HG03039 (cell line): ENCODE data around the gene CCDC92B.
"Not testable (repeated sequence)": the region's sequence is repeated elsewhere in the genome, so short reads cannot be mapped to it uniquely, and the experiment has no call there.

Source experiments
- ATAC-seq: cut with Tn5 transposase; IDR thresholded peaks from one replicate; pipeline ENCODE4 v1.9.1; 2021; ENCODE audit warnings: mild to moderate bottlenecking, moderate library complexity; ENCODE audit not compliant: unreplicated experiment

Gene CCDC92B

GRCh38 chr17:2704890-2705248 is 44.6 kb downstream of the CCDC92B start:
- no peak for ATAC-seq

DNA sequence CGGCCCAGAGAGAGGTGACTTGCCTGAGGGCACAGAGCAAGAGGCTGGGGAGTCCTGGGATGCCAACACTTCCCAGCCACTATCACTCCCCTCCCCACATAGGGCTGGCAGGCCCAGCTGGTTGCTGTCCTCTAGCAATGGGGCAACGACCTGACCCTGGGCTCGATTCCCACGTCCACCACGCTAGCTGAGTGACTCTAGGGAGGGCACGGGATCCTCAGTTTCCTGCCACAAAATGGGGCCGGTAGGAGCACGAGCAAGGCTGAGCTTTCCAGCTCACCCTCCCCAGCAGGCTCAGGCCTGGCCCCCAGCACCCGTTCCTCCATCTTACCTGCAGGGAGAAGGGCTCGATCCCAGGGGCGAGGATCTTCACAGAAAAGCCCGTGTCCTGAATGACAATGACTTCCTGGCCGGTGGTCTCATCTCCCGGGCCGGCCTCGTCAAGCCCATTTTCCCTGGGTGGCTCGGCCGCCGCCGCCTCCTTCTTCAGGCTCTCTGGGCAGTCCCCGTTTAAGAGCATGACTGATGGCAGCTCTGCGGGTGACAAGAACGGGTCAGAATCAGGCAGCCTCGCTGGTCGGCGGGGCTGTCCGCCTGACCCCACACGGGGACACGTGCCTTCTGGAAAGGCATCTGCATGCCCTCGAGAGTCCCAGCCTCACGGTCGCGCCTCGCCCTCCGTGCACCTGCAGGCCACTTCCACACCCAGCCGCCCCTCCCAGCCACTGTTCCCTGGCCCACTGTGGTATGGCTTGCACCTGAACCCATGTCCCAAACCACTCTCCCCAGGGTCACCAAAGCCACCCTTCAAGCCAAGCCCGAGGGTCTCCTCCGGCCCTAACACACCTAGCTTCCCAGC is 45.2 kb downstream of the CCDC92B start:
- ATAC-seq = no peak

DNA sequence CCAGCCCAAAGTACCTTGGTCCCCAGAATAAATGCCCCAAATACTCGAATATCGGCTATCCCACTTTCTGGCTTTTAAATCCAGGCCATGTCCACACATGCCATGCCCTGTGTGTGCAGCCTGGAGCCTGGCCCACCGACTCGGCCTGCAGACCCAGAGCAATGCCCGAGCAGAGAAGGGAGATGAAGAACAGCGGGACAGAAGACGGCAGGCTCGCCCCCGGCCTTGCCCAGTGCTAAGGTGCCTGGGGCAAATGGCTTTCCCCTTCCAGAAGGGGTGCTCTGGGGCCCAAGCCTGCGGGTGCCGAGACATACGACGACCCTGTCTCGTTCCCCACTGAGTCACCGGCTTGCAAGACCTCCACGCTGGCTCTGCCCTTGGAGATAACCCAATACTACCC is 45.8 kb downstream of the CCDC92B start:
- ATAC-seq = no peak

- no peak for ATAC-seq
Observed at GRCh38 chr17:2703181-2703580, 46.3 kb downstream of the CCDC92B start.

- ATAC-seq = no peak
Observed at GRCh38 chr17:2701996-2702741, 47.3 kb downstream of the CCDC92B start.

DNA sequence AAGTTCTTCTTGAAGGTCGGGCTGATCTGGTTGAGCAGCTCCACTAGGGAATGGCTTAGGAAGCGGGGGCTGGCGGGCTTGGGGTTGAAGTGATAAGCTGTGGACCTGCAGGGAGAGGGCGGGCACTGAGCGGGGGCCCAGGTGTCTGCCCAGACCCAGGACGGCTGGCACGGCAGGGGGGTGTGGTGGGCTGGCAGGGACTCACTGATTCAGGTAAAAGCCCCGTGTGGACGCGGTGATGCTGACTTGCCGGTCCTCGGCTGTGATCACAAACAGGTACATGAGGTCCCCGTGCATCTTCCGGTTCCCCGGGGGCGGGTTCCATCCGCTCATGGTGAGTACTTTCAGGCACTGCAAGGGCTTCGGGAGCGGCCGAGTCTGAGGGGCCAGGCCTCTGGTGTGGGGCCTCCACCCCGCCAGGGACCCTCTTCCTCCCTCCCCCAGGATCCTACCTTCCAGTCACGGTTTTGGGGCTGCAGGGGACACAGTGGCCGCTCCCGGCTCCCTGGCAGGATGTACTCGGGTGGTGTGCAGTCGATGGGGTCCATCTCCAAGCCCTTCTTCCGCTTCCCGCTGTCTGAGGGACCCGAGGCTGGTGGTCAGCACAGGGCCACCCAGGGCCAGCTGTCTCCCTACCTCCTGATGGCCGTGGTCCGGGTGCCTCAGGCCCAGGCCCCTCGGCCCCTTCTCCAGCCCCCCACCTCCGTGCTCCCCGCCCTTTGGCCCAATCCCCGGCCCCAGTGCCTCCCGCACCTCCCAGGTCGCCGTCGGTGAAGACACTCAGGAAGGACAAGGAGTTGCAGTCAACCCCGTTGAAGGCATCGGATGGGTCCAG is 48.1 kb downstream of the CCDC92B start:
- no peak for ATAC-seq

- no peak for ATAC-seq
Observed at GRCh38 chr17:2700491-2701141, 48.8 kb downstream of the CCDC92B start.

- ATAC-seq = no peak
Observed at GRCh38 chr17:2700030-2700490, 49.4 kb downstream of the CCDC92B start.

DNA sequence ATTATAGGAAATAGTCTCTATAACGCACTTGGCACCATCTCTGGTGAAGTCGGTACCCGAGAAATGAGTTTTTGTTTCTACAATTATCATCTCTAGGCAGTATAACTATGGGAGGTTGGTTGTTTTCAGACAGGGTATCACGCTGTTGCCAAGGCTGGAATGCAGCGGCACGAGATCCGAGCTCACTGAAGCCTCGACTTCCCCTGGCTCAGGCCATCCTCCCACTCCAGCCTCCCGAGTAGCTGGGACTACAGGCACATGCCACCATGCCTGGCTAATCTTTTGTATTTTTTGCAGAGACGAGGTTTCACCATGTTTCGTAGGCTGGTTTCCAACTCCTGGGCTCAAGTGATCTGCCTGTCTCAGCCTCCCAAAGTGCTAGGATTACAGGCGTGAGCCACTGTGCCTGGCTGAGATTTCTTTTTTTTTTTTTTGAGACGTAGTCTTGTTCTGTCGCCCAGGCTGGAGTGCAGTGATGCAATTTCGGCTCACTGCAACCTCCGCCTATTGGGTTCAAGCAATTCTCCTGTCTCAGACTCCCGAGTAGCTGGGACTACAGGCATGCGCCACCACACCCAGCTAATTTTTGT is 50.1 kb downstream of the CCDC92B start:
- not testable (repeated sequence) for ATAC-seq

- ATAC-seq = no peak
Observed at GRCh38 chr17:2697611-2698162, 51.8 kb downstream of the CCDC92B start.

- no peak for ATAC-seq
Observed at GRCh38 chr17:2695961-2696760, 53.3 kb downstream of the CCDC92B start.

GRCh38 chr17:2695243-2695960 is 54.0 kb downstream of the CCDC92B start:
- ATAC-seq = no peak

GRCh38 chr17:2694381-2695242 is 54.8 kb downstream of the CCDC92B start:
- no peak for ATAC-seq

DNA sequence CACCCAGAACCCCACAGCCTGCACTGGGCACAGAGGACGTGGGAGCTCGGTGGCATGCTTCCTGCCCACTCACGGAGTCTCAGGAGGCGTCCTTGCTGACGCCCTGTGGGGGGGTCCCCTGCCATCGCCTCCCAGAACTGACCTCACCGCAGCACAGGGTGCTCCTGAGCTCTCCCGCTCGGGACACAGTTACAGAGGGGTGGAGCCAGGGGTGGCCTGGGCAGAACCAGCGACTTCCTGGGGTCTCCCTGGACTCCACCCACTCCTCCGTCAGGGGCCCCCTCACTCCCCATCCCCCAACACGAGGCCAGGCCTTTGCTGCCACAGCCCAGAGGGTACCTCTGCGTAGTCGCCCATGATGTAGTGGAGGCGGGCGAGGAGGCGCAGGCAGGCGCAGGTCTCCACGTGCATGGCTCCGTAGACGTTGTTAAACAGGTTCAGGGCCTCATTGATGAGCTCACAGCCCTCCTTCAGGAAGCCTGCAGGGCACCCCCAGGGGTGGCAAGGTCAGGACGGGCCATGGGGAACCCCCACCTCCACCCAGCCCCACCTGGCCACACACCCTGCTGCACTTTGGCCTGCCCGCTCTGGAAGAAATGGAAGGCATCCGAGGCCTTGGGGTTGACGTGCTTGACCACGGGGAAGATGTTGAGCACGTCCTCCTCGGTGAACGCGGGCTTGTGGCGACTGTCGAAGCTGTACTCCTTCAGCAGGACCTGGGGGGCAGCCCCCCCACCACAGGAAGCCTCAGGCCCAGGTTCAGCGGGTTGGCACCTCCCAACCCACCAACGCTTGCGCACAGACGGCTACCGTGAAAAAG is 55.7 kb downstream of the CCDC92B start:
- ATAC-seq = no peak

GRCh38 chr17:2692781-2693135 is 56.7 kb downstream of the CCDC92B start:
- ATAC-seq = no peak

DNA sequence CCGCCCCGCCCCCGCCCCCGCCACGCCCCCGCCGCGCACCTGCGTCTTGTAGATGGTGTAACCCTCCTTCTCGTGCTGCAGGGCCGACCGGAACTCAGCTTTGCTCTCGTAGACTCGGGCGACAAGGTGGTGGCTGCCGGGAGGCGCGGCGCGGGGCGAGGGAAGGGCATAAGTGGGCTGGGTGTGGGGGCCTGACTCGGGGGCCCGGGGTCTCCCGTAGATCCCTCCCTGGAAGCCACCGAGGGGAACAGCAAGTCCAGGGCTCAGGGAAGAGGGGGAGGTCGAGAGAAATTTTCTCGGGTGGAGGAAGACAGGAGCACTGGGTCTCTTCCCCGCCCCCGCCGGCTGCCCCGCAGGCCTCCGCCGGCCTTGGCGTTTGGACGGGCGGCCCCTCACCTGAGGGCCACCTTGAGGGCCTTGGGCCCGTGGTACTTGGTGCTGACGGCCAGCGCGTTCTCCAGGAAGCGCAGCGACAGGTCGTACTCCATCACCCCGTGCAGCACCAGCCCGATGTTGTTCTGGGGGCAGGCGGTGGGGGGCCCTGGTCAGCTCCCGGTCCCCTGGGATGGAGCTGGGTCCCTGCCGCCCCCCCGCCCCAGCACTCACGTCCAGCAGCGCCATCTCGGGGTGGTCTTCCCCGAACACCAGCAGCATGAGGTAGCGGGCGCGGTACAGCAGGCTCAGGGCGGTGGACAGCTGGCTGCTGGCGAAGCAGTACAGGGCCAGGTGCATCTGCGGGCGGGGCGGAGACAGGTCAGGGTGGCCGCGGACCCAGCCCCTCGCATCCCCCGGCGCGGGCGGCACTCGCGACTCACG is 57.3 kb downstream of the CCDC92B start:
- ATAC-seq = no peak
